HepG2 (cell line): ENCODE measurements around the gene PPBP. TPM values are rescaled to one million over a fixed set of nuclear protein-coding genes. Genes with fewer than 3 reads are reported as not detected.
"Not testable (repeated sequence)": the region's sequence is repeated elsewhere in the genome, so short reads cannot be mapped to it uniquely, and the experiment has no call there.

Source experiments
- ATAC-seq: fragments of 200-7000 bp; cut with Tn5 transposase; 3 replicates; pipeline ENCODE4 v1.9.1; 2020; ENCODE audit warnings: mild to moderate bottlenecking, moderate library complexity
- BruUV-seq: library from RNA; stranded (reverse); fragments of 400-500 nt; replicated peaks from 2 replicates; lab custom pipeline; 2021; lab: Mats Ljungman, UMichigan
- CTCF ChIA-PET: fragments of 300-600 bp; formaldehyde crosslinking; extraction: SDS; loops from one replicate; lab custom pipeline; 2021; ENCODE audit warnings: low total read pairs, inconsistent platforms, low intra/inter-chr PET ratio; lab: Yijun Ruan, JAX
- POLR2A ChIA-PET: fragments of 350-600 bp; sonication (Branson Sonifier 250); formaldehyde crosslinking; loops from one replicate; lab custom pipeline; 2020; ENCODE audit warnings: antibody characterized with exemption, inconsistent platforms; lab: Yijun Ruan, JAX
- DNase-seq: peaks from one replicate; pipeline ENCODE4 v3.0.0-alpha.2; 2015; ENCODE audit warnings: low spot score
- FAIRE-seq: peaks from 3 replicates; lab custom pipeline; 2011; peaks lifted over from hg19 to GRCh38; lab: Jason Lieb, UNC
- H2AFZ ChIP-seq: one replicate; pipeline ENCODE4 v1.6.1; 2011; ENCODE audit warnings: low read length, inconsistent platforms
- H3K27ac ChIP-seq: fragments of 300-600 bp; 3 replicates; pipeline ENCODE4 v1.8.0; 2011; ENCODE audit warnings: mixed run types, mild to moderate bottlenecking, mixed read lengths, low read length, inconsistent platforms; ENCODE audit not compliant: insufficient read depth; ENCODE audit errors: extremely low read length
- H3K27me3 ChIP-seq, 2 experiments: fragments of 200-600 bp in 1 of 2; 2 replicates in 1 of 2; 3 replicates in 1 of 2; pipeline versions ENCODE4 v1.6.0 to v1.8.0; 2011; ENCODE audit warnings: low read length in 2 of 2, mild to moderate bottlenecking in 2 of 2, moderate library complexity in 2 of 2, inconsistent platforms in 1 of 2; ENCODE audit not compliant: insufficient read depth in 2 of 2, control insufficient read depth in 1 of 2
- H3K36me3 ChIP-seq, 2 experiments: fragments of 200-600 bp in 1 of 2; replicated peaks in 1 of 2; 2 replicates in 1 of 2; 3 replicates in 1 of 2; pipeline versions ENCODE4 v1.5.1 to v1.8.0; 2011; ENCODE audit warnings: low read length in 2 of 2, inconsistent platforms in 1 of 2; ENCODE audit not compliant: insufficient read depth in 2 of 2, control insufficient read depth in 1 of 2
- H3K4me1 ChIP-seq: 2 replicates; pipeline ENCODE4 v1.5.1; 2012; ENCODE audit warnings: low read length, inconsistent platforms; ENCODE audit not compliant: insufficient read depth
- H3K4me2 ChIP-seq: 2 replicates; pipeline ENCODE4 v1.6.0; 2011; ENCODE audit warnings: low read depth, low read length, inconsistent platforms
- H3K4me3 ChIP-seq, 3 experiments: fragments of 200-600 bp in 1 of 3; sonication (generic), shearing (Covaris generic) in 1 of 3; replicated peaks in 1 of 3; 2 replicates each; pipeline ENCODE4 v1.5.1; 2011 to 2016; ENCODE audit warnings: low read length in 3 of 3, inconsistent platforms in 2 of 3, low read depth in 2 of 3, mild to moderate bottlenecking in 2 of 3, control low read depth in 1 of 3, mixed read lengths in 1 of 3; ENCODE audit not compliant: insufficient read depth in 1 of 3
- H3K79me2 ChIP-seq: one replicate; pipeline ENCODE4 v1.6.1; 2011; ENCODE audit warnings: low read length, inconsistent platforms; ENCODE audit not compliant: insufficient read depth
- H3K9ac ChIP-seq: 2 replicates; pipeline ENCODE4 v1.6.0; 2011; ENCODE audit warnings: mild to moderate bottlenecking, low read depth, low read length, inconsistent platforms; ENCODE audit not compliant: insufficient read depth
- H3K9me3 ChIP-seq: 2 replicates; pipeline ENCODE4 v1.5.1; 2012; ENCODE audit warnings: mild to moderate bottlenecking, low read length
- H4K20me1 ChIP-seq: 2 replicates; pipeline ENCODE4 v1.6.0; 2011; ENCODE audit warnings: inconsistent platforms, mild to moderate bottlenecking, low read length, moderate library complexity; ENCODE audit not compliant: insufficient read depth
- CTCF ChIP-seq: sonication (generic); formaldehyde crosslinking; IDR thresholded peaks from 2 replicates; pipeline ENCODE4 v1.5.0; 2020; ENCODE audit warnings: mild to moderate bottlenecking, missing genetic modification reagents, moderate library complexity
- NBN ChIP-seq: fragments of 450-650 bp; conservative IDR thresholded peaks from 2 replicates; pipeline ENCODE4 v1.6.1; 2017
- POLR2A ChIP-seq, 2 experiments: IDR thresholded peaks; 2 replicates each; pipeline ENCODE4 v1.6.1; 2011; ENCODE audit warnings: low read depth in 2 of 2, low read length in 2 of 2, mild to moderate bottlenecking in 1 of 2, moderate library complexity in 1 of 2; ENCODE audit not compliant: insufficient read depth in 1 of 2
- SSRP1 ChIP-seq: IDR thresholded peaks from 2 replicates; pipeline ENCODE4 v1.6.1; 2016; ENCODE audit warnings: control low read depth
- ZNF530 ChIP-seq: sonication (generic); formaldehyde crosslinking; IDR thresholded peaks from 2 replicates; pipeline ENCODE4 v1.5.0; 2020; ENCODE audit warnings: low read depth, mild to moderate bottlenecking, missing genetic modification reagents
- WGBS: methylation state at CpG from one replicate; pipeline ENCODE4 v1.1.6; 2017; ENCODE audit warnings: low lambda C conversion rate; 5-methylcytosine and 5-hydroxymethylcytosine counted together
- in situ Hi-C: cut with HindIII; loops from 2 replicates; pipeline ENCODE4 v1.10.0; 2017; ENCODE audit warnings: low pct_unique_long_range_greater_than_20kb; ENCODE audit not compliant: extremely low pct_ligation_motif_present
- intact Hi-C: fragments of 100-400 bp; cut with micrococcal nuclease; formaldehyde crosslinking; loops from one replicate; pipeline ENCODE4 v1.10.0; 2022; ENCODE audit not compliant: unreplicated experiment
- polyA plus RNA-seq, 8 experiments: library from polyadenylated mRNA; depleted of rRNA in 3 of 8; stranded (reverse) in 7 of 8; unstranded in 1 of 8; fragments of >200 nt; fragmentation: Illumina TruSeq in 4 of 8; extraction: Trizol in 4 of 8; gene quantifications; 2 replicates each; pipeline versions ENCODE4 v1.2.1 to v1.2.3, GENCODE V29; 2011 to 2016; ENCODE audit warnings: low read depth in 4 of 8, missing spikeins in 1 of 8, mixed read lengths in 1 of 8; ENCODE audit not compliant: insufficient read depth in 1 of 8
- total RNA-seq, 5 experiments: library from RNA; depleted of rRNA; stranded (reverse); fragments of >200 nt; fragmentation: Illumina TruSeq; extraction: Trizol; gene quantifications; 2 replicates each; pipeline ENCODE4 v1.2.3, GENCODE V29; 2016; ENCODE audit warnings: low read depth in 1 of 5
- TF ChIP-seq, protein P1 (sequence below): sonication (generic); formaldehyde crosslinking; IDR thresholded peaks from 2 replicates; pipeline ENCODE4 v1.5.1; 2020; ENCODE audit warnings: missing genetic modification reagents, mild to moderate bottlenecking, borderline replicate concordance

The PPBP gene
- total and polyA plus RNA-seq, 2 of the 13 experiments (the other 11 are each of a cell fraction or from before 2014, with no cell fraction given), result not detected

DNA sequence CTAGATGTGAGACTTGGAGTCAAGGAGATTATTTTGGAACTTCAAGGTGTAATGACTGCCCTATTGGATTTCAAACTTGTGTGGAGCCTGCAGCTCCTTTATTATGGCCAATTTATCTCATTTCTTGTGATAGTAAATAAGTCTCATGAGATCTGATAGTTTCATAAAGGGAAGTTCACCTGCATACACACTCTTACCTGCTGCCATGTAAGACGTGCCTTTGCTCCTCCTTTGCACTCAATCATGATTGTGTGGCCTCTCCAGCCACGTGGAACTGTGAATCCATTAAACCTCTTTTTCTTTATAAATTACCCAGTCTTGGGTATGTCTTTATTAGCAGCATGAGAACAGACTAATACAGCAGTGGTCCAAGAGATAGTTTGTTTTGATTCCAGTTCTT is 25.3 kb downstream of the PPBP start (continued):
- TF ChIP-seq POLR2A (IDR thresholded peaks at IDR 0.05; ENCODE audit: insufficient read depth in 1 of 2, low read depth in 2 of 2, low read length in 2 of 2), result no peak

DNA sequence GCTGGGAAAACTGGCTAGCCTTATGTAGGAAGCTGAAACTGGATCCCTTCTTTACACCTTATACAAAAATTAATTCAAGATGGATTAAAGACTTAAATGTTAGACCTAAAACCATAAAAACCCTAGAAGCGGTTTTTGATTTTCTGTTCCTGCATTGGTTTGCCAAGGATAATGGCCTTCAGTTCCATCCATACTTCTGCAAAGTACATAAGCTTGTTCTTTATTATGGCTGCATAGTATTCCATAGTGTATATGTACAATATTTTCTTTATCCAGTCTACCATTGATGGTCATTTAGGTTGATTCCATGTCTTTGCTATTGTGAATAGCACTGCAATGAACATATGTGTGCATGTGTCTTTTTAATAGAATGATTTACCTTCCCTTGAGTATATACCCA is 28.9 kb downstream of the PPBP start:
- H4K20me1 ChIP-seq, FAIRE-seq, H3K27me3 ChIP-seq, intact Hi-C loops, H3K36me3 ChIP-seq, BruUV-seq, H3K27ac ChIP-seq, in situ Hi-C loops, H3K4me1 ChIP-seq, H3K79me2 ChIP-seq, H3K9ac ChIP-seq, CTCF ChIA-PET, DNase-seq, H3K4me3 ChIP-seq, POLR2A ChIA-PET, ATAC-seq, H3K4me2 ChIP-seq, H2AFZ ChIP-seq: not testable (repeated sequence)
- 0% methylated on average over 1 of the region's 1 CpG for WGBS
- H3K9me3 ChIP-seq, result peaks cover 17% of the 10 kb centered on the region

DNA sequence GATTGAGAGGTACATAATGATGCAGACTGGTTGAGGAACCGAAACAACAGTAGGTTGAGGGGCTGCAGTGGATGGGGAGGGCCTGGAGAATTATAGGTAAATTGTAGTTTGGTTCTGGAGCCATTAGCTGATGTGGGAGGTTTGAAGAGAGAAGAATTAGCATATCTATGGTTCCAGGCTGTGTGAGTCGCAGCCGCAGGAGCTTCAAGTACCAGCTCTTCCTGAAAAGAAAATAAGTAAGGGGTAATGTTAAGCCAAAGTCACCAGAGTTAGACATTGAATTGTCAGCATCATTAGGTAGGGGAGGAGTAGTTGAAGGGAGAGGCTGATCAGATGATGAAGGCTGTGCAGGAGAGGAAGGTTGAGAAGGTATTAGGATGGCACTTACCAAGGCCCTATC is 35.6 kb downstream of the PPBP start:
- Histone ChIP-seq H3K79me2 (no peaks in the 10 kb centered on the region), H3K9ac (no peak overlapping the region), H4K20me1 (no peaks in the 10 kb centered on the region), H3K36me3 (no peaks in the 10 kb centered on the region), H2AFZ (no peak overlapping the region), H3K4me1 (no peaks in the 10 kb centered on the region), H3K27ac (no peak overlapping the region), H3K4me3 (no peak overlapping the region), H3K4me2 (no peak overlapping the region), H3K9me3 (no peaks in the 10 kb centered on the region), H3K27me3 (no peaks in the 10 kb centered on the region; a peak in 2 of 5 replicates)
- POLR2A ChIA-PET, result no interaction called here
- no peak for FAIRE-seq
- BruUV-seq, result no TSS peak
- WGBS, result 1% methylated on average over 3 of the region's 3 CpGs
- no peak for TF ChIP-seq SSRP1 (CRISPR knock-in tag)
- TF ChIP-seq, protein P1, sequence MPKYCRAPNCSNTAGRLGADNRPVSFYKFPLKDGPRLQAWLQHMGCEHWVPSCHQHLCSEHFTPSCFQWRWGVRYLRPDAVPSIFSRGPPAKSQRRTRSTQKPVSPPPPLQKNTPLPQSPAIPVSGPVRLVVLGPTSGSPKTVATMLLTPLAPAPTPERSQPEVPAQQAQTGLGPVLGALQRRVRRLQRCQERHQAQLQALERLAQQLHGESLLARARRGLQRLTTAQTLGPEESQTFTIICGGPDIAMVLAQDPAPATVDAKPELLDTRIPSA (CRISPR knock-in tag), result no peak
- no peak for TF ChIP-seq NBN
- no peak for TF ChIP-seq CTCF
- no peak for TF ChIP-seq ZNF530 (CRISPR knock-in tag)
- DNase-seq, result no peak
- CTCF ChIA-PET, result no interaction called here
- in situ Hi-C loops (no loop called here), intact Hi-C loops (no loop called here)
- ATAC-seq, result no peak

GRCh38 chr4:73950376-73950920 is 37.5 kb downstream of the PPBP start:
- intact Hi-C loops, BruUV-seq, FAIRE-seq: not testable (repeated sequence)

More at GRCh38 chr4:73950376-73950920, 37.5 kb downstream of the PPBP start:
- POLR2A ChIA-PET, H3K9me3 ChIP-seq, DNase-seq, H4K20me1 ChIP-seq, ATAC-seq, H3K36me3 ChIP-seq, H3K79me2 ChIP-seq, H3K4me3 ChIP-seq, H3K4me1 ChIP-seq, H3K27me3 ChIP-seq, CTCF ChIA-PET, H2AFZ ChIP-seq, H3K4me2 ChIP-seq, in situ Hi-C loops, H3K9ac ChIP-seq, H3K27ac ChIP-seq: not testable (repeated sequence)
- 22% methylated on average over 8 of the region's 8 CpGs for WGBS
